Right renal pelvis (tissue), 4 donors: ENCODE measurements around the gene MCRIP2. TPM values are rescaled to one million over a fixed set of nuclear protein-coding genes. Genes with fewer than 3 reads are reported as not detected.

Source experiments
- DNase-seq, 4 donors: peaks; one replicate each; pipeline ENCODE4 v3.0.0-alpha.2; 2013; ENCODE audit warnings: low read depth in 4 of 4, low spot score in 3 of 4, missing footprints in 1 of 4
- polyA plus RNA-seq, 4 donors: library from polyadenylated mRNA; unstranded; fragments of 120-200 nt; gene quantifications; one replicate each; pipeline ENCODE4 v1.2.1, GENCODE V29; 2013; ENCODE audit not compliant: insufficient read length in 4 of 4

MCRIP2 gene
- polyA plus RNA-seq, 4 donors: 15.4 to 28.0 (median 17.3) TPM

DNA sequence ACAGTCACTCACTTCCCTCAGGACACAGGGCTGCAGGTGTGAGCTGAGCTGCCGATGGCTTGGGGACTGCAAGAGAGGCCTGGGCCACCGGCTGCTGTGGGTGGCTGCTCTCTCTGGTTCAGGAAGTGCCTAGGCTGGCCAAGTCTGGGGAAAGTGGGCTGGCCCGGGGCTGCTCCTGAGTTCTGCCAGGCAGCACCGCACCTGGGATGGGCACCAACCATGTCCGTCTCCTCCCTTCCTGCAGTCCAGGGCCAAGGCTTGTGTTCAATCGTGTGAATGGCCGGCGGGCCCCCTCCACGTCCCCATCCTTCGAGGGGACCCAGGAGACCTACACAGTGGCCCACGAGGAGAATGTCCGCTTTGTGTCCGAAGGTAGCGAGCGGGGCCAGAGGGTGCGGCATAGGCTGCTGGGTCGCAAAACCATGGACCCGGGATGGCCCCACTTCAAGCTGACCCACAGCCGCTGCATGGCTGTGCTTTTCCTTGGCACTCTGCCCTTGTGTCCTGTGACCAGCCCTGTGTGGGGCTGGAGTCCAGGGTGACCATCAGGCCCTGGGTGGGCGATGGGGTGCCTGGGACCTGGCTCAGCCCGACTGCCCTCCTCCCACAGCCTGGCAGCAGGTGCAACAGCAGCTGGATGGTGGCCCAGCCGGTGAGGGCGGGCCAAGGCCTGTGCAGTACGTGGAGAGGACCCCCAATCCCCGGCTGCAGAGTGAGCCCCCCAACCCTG is 5.7 kb downstream of the MCRIP2 start:
- no peak for DNase-seq

DNA sequence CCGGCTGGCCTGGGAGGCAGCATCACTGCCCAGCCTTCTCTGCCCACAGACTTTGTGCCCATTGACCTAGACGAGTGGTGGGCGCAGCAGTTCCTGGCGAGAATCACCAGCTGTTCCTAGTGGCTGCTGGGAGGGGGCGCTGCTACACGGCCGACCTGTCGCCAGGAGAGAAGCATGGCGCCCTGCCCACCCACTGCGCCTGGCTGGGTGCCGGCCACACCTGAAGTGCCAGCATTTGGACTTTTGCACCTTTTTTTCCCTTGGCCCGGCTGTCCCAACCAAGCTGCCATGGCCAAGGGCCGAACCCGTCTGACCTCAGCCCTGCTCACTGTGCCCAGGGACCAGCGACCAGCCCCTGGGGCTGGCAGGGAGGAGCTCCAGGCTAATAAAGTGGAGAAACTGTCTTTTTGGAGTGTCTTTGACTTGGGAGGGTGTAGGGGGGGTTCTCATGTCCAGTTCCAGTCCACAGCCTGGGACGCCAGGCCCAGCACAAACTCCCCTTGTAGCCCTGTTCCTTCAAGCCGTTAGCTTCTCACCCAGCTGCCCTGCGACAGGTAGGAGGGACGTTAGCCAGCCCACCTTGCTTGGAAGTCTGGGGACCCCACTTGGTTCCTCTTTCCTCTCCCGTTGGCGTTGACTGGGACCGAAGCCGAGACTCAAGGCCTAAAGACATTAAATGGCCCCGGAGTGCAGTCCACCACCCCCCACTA is 6.6 kb downstream of the MCRIP2 start:
- no peak for DNase-seq

DNA sequence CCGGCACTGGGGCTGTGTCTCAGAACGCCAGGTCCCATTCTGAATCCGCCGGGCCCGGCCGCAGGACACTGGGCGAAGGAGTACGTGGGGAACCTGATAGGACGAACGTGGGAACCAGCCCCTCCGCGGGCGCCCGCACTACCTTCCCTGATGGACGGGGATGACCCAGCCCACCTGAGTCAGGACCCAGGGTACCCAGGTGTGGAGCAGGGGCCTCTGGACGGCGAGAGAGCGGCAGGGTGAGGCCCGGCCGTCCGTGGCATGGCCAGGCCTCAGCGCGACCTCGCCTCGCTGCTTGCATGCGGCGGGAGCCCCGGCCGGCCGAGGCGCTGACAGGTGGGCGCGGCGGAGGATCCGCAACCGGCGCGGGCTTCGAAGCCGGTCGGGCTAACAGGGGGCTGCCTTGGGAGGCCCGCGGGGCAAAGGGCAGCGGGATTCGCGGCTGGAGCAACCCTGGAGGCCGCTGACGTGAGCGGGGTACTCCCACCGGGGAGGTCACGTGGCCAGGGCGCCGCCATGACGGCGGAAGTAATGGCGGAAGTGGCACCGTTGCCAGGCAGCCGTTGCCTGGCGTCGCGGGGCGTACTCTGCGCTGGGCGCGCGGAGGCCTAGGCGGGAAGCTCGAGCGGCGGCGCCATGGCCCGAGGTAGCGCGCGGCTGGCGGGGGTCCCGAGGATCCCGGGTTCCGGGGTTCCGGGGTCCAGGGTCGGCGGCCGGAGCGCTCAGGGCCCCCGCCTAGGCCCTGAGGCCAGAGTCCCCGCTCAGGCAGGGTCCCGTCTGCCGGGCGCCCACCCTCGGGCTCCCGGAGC is 7.4 kb downstream of the MCRIP2 start, which contains the start of gene WDR90:
WDR90 (plus strand) TSS at position 585 of the 809 bp plus-strand sequence; CDS start at position 637, 52 bp downstream.
- peak; percentile 73 to 89 (median 76) for DNase-seq

GRCh38 chr16:649631-650030 is 8.0 kb downstream of the MCRIP2 start:
- DNase-seq: no peak

GRCh38 chr16:651844-652243 is 10.2 kb downstream of the MCRIP2 start:
- DNase-seq: no peak

- DNase-seq: no peak
These were observed 11.1 kb downstream of the MCRIP2 start for GRCh38 chr16:652454-653305.

DNA sequence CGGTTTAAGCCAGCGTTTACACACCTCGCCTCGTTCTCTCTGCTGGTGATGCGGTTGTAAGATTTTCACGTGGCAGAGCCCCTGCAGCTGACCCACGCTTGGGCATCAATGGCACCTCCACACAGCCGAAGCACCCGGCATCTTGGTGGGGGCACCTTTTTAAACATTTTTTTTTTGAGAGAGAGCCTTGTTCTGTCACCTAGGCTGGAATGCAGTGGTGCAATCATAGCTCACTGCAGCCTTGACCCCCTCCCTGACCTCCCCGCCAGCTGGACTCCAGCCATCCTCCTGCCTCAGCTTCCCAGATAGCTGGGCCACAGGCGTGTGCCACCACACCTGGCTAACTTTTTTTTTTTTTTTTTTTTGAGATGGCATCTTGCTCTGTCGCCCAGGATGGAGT is 12.4 kb downstream of the MCRIP2 start:
- no peak for DNase-seq

DNA sequence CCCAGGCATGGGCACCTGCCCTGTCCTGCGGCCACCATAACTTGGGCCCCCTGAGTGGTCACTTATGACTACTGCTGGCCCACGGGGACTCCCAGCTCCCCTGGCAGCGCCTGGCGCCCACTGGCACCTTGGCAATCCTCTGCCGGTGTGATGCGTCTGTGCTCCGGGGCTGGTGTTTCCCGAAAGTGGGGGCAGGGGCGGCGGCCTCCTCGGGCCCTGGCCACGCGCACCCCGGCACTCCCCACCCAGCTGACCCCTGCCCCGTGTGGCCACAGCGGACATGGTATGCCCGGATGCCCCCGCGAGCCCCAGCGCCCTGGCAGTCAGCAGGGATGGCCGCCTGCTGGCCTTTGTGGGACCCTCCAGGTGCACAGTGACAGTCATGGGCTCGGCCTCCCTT is 15.9 kb downstream of the MCRIP2 start:
- DNase-seq: no peak

- no peak for DNase-seq
These were observed 17.3 kb downstream of the MCRIP2 start for GRCh38 chr16:658679-659571.

GRCh38 chr16:659618-660017 is 18.0 kb downstream of the MCRIP2 start:
- DNase-seq: no peak

GRCh38 chr16:660132-660458 is 18.5 kb downstream of the MCRIP2 start:
- no peak for DNase-seq

DNA sequence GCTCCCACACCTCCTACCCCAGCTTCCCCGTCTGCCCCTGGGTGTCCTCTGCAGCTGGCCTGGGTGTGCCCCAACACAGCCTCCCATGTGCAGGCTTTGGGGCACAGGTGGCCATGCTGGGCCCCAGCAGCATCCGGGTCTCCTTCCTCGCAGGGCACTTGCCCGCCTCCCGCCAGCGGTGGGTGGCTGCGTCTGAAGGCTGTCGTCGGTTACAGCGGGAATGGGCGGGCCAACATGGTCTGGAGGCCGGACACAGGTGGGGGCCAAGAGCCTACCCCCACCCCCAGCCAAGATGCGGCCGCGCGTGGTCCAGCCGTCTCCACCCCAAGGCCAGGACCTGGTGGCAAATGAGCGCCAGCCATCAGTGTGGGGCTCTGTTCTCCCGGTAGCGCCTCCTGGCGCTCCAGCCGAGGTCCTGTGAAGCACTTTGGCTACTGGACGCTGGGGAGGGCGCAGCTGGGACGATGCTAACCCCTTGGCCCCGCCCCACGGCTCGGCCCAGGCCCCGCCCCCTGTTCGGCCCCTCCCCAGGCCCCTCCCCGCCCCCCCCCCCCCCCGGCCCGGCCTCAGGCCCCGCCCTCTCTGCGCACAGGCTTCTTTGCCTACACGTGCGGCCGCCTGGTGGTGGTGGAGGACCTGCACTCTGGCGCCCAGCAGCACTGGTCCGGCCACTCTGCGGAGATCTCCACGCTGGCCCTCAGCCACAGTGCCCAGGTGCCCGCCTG is 19.0 kb downstream of the MCRIP2 start:
- peak in 2 of 4 donors; percentile 53 to 67 for DNase-seq

DNA sequence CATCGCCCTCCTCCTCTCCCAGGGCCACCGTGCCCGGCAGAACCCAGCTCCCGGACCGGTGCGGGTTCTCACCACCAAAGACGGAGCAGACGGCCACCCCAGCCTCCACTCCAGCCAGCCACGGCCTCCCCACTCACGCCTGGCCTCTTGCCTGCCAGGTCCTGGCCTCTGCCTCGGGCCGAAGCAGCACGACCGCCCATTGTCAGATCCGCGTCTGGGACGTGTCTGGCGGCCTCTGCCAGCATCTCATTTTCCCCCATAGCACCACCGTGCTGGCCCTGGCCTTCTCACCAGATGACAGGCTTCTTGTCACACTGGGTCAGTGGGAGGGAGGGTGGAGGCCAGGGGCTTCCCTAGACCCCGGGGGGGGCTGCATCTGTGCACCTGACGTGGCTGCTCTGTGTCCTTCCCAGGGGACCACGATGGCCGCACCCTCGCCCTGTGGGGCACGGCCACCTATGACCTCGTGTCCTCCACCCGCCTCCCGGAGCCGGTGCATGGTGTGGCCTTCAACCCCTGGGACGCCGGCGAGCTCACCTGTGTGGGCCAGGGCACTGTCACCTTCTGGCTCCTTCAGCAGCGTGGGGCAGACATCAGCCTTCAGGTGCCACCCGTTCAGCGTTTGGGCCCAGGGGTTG is 19.7 kb downstream of the MCRIP2 start:
- DNase-seq: no peak

GRCh38 chr16:662095-662494 is 20.5 kb downstream of the MCRIP2 start:
- no peak for DNase-seq

DNA sequence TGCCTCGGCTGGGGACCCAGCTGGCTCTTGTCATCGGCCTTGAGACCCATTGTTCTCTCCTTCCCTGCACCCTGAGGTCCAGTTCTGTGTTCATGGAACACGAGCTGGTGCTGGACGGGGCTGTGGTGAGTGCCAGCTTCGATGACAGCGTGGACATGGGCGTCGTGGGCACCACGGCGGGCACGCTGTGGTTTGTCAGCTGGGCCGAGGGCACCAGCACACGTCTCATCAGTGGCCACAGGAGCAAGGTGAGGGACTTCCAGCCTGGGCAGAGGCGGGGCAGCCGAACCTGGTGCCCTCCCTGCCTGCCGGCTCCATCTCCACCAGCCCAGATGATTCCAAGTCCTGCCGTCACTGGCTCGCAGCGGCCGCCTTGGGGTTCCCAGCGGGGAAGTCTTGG is 21.0 kb downstream of the MCRIP2 start:
- no peak for DNase-seq

- no peak for DNase-seq
These were observed 24.9 kb downstream of the MCRIP2 start for GRCh38 chr16:666572-666971.

DNA sequence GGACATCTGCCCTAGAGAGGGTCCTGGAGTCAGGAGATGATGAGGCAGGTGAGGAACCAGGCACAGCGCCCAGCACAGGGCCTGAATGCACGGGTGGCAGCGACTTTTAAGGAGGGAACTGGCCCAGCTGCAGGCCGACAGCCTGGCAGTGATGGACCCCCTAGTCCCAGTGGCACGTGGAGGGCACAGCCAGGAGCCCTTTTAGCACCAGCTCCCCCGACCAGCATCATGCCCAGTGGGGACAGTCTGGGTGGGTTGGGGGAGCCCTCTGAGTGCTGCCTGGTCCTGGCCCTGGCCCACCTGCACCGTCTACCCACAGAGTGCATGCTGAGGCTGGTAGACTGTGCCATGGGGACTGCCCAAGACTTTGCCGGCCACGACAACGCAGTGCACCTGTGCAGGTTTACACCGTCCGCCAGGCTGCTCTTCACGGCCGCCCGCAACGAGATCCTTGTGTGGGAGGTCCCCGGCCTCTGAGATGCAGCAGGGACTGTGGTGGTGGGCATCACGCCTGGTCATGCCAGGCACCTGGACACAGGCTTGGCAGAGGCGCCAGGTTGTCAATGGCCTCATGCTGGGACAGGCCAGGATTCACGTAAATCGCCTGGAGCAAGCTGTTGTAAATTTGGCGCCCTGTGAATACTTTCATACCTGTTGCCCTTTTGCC is 25.6 kb downstream of the MCRIP2 start:
- DNase-seq: no peak
